ENCODE measurements around the gene FRMD3.

FRMD3 gene

GRCh38 chr9:83283528-83283927, 254.7 kb downstream of the FRMD3 start:
- no peaks in the 10 kb centered on the region for H3K36me3 ChIP-seq (ENCODE audit: control insufficient read depth, insufficient read depth, low read length)
- no peaks in the 10 kb centered on the region for H3K27me3 ChIP-seq (ENCODE audit: control insufficient read depth, insufficient read depth, low read length)
- H3K4me1 ChIP-seq (ENCODE audit: control insufficient read depth, insufficient read depth, low read length): peaks cover 11% of the 10 kb centered on the region
- H3K9ac ChIP-seq (ENCODE audit: low read depth, low read length): no peak overlapping the region
- H3K9me3 ChIP-seq (ENCODE audit: control insufficient read depth, insufficient read depth, low read length): no peaks in the 10 kb centered on the region
- H3K27ac ChIP-seq (ENCODE audit: low read depth, low read length): no peak overlapping the region
- no peak overlapping the region for H3K4me3 ChIP-seq (ENCODE audit: low read depth, low read length)

GRCh38 chr9:83281306-83282255, 256.6 kb downstream of the FRMD3 start:
- Histone ChIP-seq H3K27ac (ENCODE audit: low read depth, low read length) (no peak overlapping the region), H3K27me3 (ENCODE audit: control insufficient read depth, insufficient read depth, low read length) (no peaks in the 10 kb centered on the region), H3K36me3 (ENCODE audit: control insufficient read depth, insufficient read depth, low read length) (no peaks in the 10 kb centered on the region), H3K4me1 (ENCODE audit: control insufficient read depth, insufficient read depth, low read length) (peaks cover 11% of the 10 kb centered on the region), H3K9ac (ENCODE audit: low read depth, low read length) (no peak overlapping the region), H3K4me3 (ENCODE audit: low read depth, low read length) (no peak overlapping the region), H3K9me3 (ENCODE audit: control insufficient read depth, insufficient read depth, low read length) (no peaks in the 10 kb centered on the region)

GRCh38 chr9:83280790-83281189, 257.4 kb downstream of the FRMD3 start:
- Histone ChIP-seq H3K4me3 (ENCODE audit: low read depth, low read length) (no peak overlapping the region), H3K27me3 (ENCODE audit: control insufficient read depth, insufficient read depth, low read length) (no peaks in the 10 kb centered on the region), H3K27ac (ENCODE audit: low read depth, low read length) (no peak overlapping the region), H3K4me1 (ENCODE audit: control insufficient read depth, insufficient read depth, low read length) (peaks cover 11% of the 10 kb centered on the region), H3K36me3 (ENCODE audit: control insufficient read depth, insufficient read depth, low read length) (no peaks in the 10 kb centered on the region), H3K9ac (ENCODE audit: low read depth, low read length) (no peak overlapping the region), H3K9me3 (ENCODE audit: control insufficient read depth, insufficient read depth, low read length) (no peaks in the 10 kb centered on the region)

- peaks cover 11% of the 10 kb centered on the region for H3K4me1 ChIP-seq (ENCODE audit: control insufficient read depth, insufficient read depth, low read length)
- no peak overlapping the region for H3K4me3 ChIP-seq (ENCODE audit: low read depth, low read length)
- no peak overlapping the region for H3K27ac ChIP-seq (ENCODE audit: low read depth, low read length)
- no peak overlapping the region for H3K9ac ChIP-seq (ENCODE audit: low read depth, low read length)
- no peaks in the 10 kb centered on the region for H3K9me3 ChIP-seq (ENCODE audit: control insufficient read depth, insufficient read depth, low read length)
- no peaks in the 10 kb centered on the region for H3K36me3 ChIP-seq (ENCODE audit: control insufficient read depth, insufficient read depth, low read length)
- no peaks in the 10 kb centered on the region for H3K27me3 ChIP-seq (ENCODE audit: control insufficient read depth, insufficient read depth, low read length)
Observed at GRCh38 chr9:83280268-83280667, 257.9 kb downstream of the FRMD3 start.

- no peaks in the 10 kb centered on the region for H3K27me3 ChIP-seq (ENCODE audit: control insufficient read depth, insufficient read depth, low read length)
- H3K4me1 ChIP-seq (ENCODE audit: control insufficient read depth, insufficient read depth, low read length): no peaks in the 10 kb centered on the region
- no peak overlapping the region for H3K9ac ChIP-seq (ENCODE audit: low read depth, low read length)
- no peaks in the 10 kb centered on the region for H3K36me3 ChIP-seq (ENCODE audit: control insufficient read depth, insufficient read depth, low read length)
- no peak overlapping the region for H3K4me3 ChIP-seq (ENCODE audit: low read depth, low read length)
- no peak overlapping the region for H3K27ac ChIP-seq (ENCODE audit: low read depth, low read length)
- H3K9me3 ChIP-seq (ENCODE audit: control insufficient read depth, insufficient read depth, low read length): peaks cover 6% of the 10 kb centered on the region; the same call in 1 of the 2 replicates
Observed at GRCh38 chr9:83274787-83275186, 263.4 kb downstream of the FRMD3 start.

GRCh38 chr9:83271665-83272071, 266.5 kb downstream of the FRMD3 start:
- no peak overlapping the region for H3K27ac ChIP-seq (ENCODE audit: low read depth, low read length)

GRCh38 chr9:83270116-83270515, 268.1 kb downstream of the FRMD3 start:
- no peak overlapping the region for H3K9ac ChIP-seq (ENCODE audit: low read depth, low read length)
- no peaks in the 10 kb centered on the region for H3K27me3 ChIP-seq (ENCODE audit: control insufficient read depth, insufficient read depth, low read length)
- H3K36me3 ChIP-seq (ENCODE audit: control insufficient read depth, insufficient read depth, low read length): no peaks in the 10 kb centered on the region
- H3K9me3 ChIP-seq (ENCODE audit: control insufficient read depth, insufficient read depth, low read length): peaks cover 6% of the 10 kb centered on the region; the same call in 1 of the 2 replicates
- peaks cover 6% of the 10 kb centered on the region; the same call in 1 of the 2 replicates for H3K4me1 ChIP-seq (ENCODE audit: control insufficient read depth, insufficient read depth, low read length)
- no peak overlapping the region for H3K27ac ChIP-seq (ENCODE audit: low read depth, low read length)
- H3K4me3 ChIP-seq (ENCODE audit: low read depth, low read length): no peak overlapping the region

More at GRCh38 chr9:83271665-83272071, 266.5 kb downstream of the FRMD3 start:
- Histone ChIP-seq H3K4me1 (ENCODE audit: control insufficient read depth, insufficient read depth, low read length) (peaks cover 6% of the 10 kb centered on the region; the same call in 1 of the 2 replicates), H3K4me3 (ENCODE audit: low read depth, low read length) (no peak overlapping the region), H3K27me3 (ENCODE audit: control insufficient read depth, insufficient read depth, low read length) (no peaks in the 10 kb centered on the region), H3K36me3 (ENCODE audit: control insufficient read depth, insufficient read depth, low read length) (no peaks in the 10 kb centered on the region), H3K9ac (ENCODE audit: low read depth, low read length) (no peak overlapping the region), H3K9me3 (ENCODE audit: control insufficient read depth, insufficient read depth, low read length) (peaks cover 6% of the 10 kb centered on the region; the same call in 1 of the 2 replicates)

- H3K9me3 ChIP-seq (ENCODE audit: control insufficient read depth, insufficient read depth, low read length): peaks cover 6% of the 10 kb centered on the region; the same call in 1 of the 2 replicates
- H3K27ac ChIP-seq (ENCODE audit: low read depth, low read length): no peak overlapping the region
- H3K4me1 ChIP-seq (ENCODE audit: control insufficient read depth, insufficient read depth, low read length): peaks cover 6% of the 10 kb centered on the region; the same call in 1 of the 2 replicates
- no peaks in the 10 kb centered on the region for H3K36me3 ChIP-seq (ENCODE audit: control insufficient read depth, insufficient read depth, low read length)
- H3K4me3 ChIP-seq (ENCODE audit: low read depth, low read length): no peak overlapping the region
- no peak overlapping the region for H3K9ac ChIP-seq (ENCODE audit: low read depth, low read length)
- no peaks in the 10 kb centered on the region for H3K27me3 ChIP-seq (ENCODE audit: control insufficient read depth, insufficient read depth, low read length)
Observed at GRCh38 chr9:83267741-83268140, 270.5 kb downstream of the FRMD3 start.

- no peak overlapping the region for H3K27ac ChIP-seq (ENCODE audit: low read depth, low read length)
Observed at GRCh38 chr9:83266666-83267496, 271.3 kb downstream of the FRMD3 start.

GRCh38 chr9:83266331-83266665, 271.9 kb downstream of the FRMD3 start:
- Histone ChIP-seq H3K4me1 (ENCODE audit: control insufficient read depth, insufficient read depth, low read length) (peaks cover 6% of the 10 kb centered on the region; the same call in 1 of the 2 replicates), H3K36me3 (ENCODE audit: control insufficient read depth, insufficient read depth, low read length) (no peaks in the 10 kb centered on the region), H3K27ac (ENCODE audit: low read depth, low read length) (no peak overlapping the region), H3K9me3 (ENCODE audit: control insufficient read depth, insufficient read depth, low read length) (no peaks in the 10 kb centered on the region), H3K4me3 (ENCODE audit: low read depth, low read length) (no peak overlapping the region), H3K9ac (ENCODE audit: low read depth, low read length) (no peak overlapping the region), H3K27me3 (ENCODE audit: control insufficient read depth, insufficient read depth, low read length) (no peaks in the 10 kb centered on the region)

More at GRCh38 chr9:83266666-83267496, 271.3 kb downstream of the FRMD3 start:
- H3K36me3 ChIP-seq (ENCODE audit: control insufficient read depth, insufficient read depth, low read length): no peaks in the 10 kb centered on the region
- H3K4me3 ChIP-seq (ENCODE audit: low read depth, low read length): no peak overlapping the region
- H3K27me3 ChIP-seq (ENCODE audit: control insufficient read depth, insufficient read depth, low read length): no peaks in the 10 kb centered on the region
- peaks cover 6% of the 10 kb centered on the region; the same call in 1 of the 2 replicates for H3K4me1 ChIP-seq (ENCODE audit: control insufficient read depth, insufficient read depth, low read length)
- H3K9me3 ChIP-seq (ENCODE audit: control insufficient read depth, insufficient read depth, low read length): peaks cover 5% of the 10 kb centered on the region; the same call in 1 of the 2 replicates
- no peak overlapping the region for H3K9ac ChIP-seq (ENCODE audit: low read depth, low read length)
